Measurements from ENCODE around the gene AMZ2. TPM values are rescaled to one million over a fixed set of nuclear protein-coding genes. Genes with fewer than 3 reads are reported as not detected.
"Not testable (repeated sequence)": the region's sequence is repeated elsewhere in the genome, so short reads cannot be mapped to it uniquely, and the experiment has no call there.

AMZ2 gene, protein sequence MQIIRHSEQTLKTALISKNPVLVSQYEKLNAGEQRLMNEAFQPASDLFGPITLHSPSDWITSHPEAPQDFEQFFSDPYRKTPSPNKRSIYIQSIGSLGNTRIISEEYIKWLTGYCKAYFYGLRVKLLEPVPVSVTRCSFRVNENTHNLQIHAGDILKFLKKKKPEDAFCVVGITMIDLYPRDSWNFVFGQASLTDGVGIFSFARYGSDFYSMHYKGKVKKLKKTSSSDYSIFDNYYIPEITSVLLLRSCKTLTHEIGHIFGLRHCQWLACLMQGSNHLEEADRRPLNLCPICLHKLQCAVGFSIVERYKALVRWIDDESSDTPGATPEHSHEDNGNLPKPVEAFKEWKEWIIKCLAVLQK
- total RNA-seq: 58.3 and 61.4 TPM in 2 replicates
- long read RNA-seq, transcript AMZ2-202 (7 exons, 2,402 nt): minor isoform, 9 of 49 reads
- long read RNA-seq, transcript AMZ2-203 (8 exons, 1,378 nt): major isoform, 21 of 49 reads
- long read RNA-seq, partial matches to known transcripts: 2 of 49 reads
- long read RNA-seq, other reads (novel, unspliced or antisense): 14 of 49 reads

DNA sequence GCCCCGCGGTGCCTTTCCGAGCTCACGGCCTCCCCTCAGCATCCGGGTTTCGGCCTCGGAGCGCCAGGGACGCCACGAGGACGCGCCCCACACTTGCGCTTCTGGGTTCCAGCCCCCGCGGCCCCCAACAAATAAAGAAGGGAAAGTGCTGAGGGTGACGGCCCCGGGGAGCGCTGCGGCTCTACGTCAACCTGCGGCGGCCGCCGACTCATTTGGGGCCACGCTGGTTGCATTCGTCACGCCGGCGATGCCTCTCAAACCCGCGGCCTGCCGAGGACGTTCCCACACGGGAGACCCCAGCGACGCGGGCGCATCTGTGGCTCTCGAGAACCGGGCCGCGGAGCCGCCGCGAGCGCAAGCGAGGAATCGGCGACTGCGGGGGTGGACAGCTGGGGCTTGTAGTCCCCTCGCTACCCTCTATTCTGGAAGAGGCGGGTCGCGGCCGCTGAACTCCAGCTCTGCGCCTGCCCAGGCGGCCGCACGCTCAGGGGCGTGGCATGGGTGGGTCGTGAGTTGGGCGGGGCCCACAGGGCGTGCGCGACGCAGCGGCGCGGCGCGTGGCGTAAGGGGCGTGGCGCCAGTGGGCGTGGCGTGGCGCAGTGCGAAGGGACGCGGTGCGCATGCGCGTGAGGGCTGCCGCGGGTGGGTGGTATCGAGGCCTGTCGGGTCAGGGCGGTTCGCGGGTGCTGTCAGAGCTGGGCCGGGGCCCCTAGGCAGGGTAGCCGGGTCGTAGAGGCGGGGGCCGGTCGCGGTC lies at the start of gene AMZ2:
Gene AMZ2, plus strand, starts transcription at position 599 of the 754 bp plus-strand sequence. CDS start 2,145 bp downstream, outside the sequence.
- no peaks in the 10 kb centered on the region for H3K27me3 Mint-ChIP-seq
- DNase-seq (ENCODE audit: low spot score, unreplicated experiment): peak; percentile 95

DNA sequence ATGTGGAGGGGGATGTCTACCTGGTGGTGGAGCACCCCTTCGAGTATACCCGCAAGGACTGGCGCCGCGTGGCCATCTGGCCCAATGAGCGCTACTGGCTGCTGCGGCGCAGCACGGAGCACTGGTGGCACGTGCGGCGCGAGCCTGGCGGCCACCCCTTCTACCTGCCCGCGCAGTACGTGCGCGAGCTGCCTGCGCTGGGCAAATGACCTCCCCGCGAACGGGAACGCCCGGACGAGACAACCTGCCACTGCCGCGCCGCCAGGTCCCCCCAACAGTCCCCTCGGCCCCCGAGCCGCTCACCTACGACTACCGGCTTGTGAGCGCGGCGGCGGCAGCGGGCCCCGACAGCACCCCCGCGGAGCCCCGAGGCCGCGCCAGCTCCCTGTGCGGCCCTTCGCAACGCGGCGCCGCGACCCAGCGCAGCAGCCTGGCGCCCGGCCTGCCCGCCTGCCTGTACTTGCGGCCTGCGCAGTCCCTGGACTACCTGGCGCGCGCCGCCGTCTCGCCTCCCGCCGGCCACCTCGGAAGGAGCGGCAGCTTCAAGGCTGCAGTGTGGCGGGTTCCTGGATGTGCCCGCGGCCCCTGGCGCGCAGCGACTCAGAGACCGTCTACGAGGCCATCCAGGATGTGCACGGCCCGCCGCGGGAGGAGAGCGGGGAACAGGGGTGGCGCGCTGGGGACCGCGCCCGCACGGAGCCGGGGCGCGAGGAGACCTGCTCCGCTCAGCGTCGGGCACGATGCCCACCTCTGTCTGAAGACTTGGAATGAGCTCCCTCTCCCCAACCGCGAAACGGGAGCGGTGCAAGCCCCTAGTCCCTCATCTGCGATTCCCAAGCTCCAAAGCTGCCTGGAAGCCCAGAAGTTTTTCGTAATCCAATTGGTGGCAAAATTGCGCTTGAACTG lies 48.7 kb upstream of the AMZ2 start:
- DNase-seq (ENCODE audit: low spot score, unreplicated experiment): no peak
- peak overlapping the region; percentile 14 for H3K4me3 Mint-ChIP-seq (ENCODE audit: low read depth)
- H3K36me3 Mint-ChIP-seq (ENCODE audit: insufficient read depth): no peaks in the 10 kb centered on the region
- peaks cover 78% of the 10 kb centered on the region for H3K27me3 Mint-ChIP-seq
- no peaks in the 10 kb centered on the region for H3K9me3 Mint-ChIP-seq (ENCODE audit: low read depth)
- no peak overlapping the region for H3K27ac Mint-ChIP-seq
- no peak for TF ChIP-seq CTCF (IDR thresholded peaks at IDR 0.05; ENCODE audit: unreplicated experiment)
- H3K4me1 Mint-ChIP-seq (ENCODE audit: low read depth): peaks cover 12% of the 10 kb centered on the region

More for the DNA sequence above, at the start of gene AMZ2:
- Mint-ChIP-seq H3K4me3 (ENCODE audit: low read depth) (peak within 1 kb of the TSS; percentile 94), H3K27ac (peak within 1 kb of the TSS; percentile 96), H3K36me3 (ENCODE audit: insufficient read depth) (no peaks in the 10 kb centered on the region), H3K9me3 (ENCODE audit: low read depth) (no peaks in the 10 kb centered on the region), H3K4me1 (ENCODE audit: low read depth) (peaks cover 5% of the 10 kb centered on the region)
- peak; percentile 10 for TF ChIP-seq CTCF (IDR thresholded peaks at IDR 0.05; ENCODE audit: unreplicated experiment)

- DNase-seq (ENCODE audit: low spot score, unreplicated experiment): no peak
- H3K4me1 Mint-ChIP-seq (ENCODE audit: low read depth): peaks cover 12% of the 10 kb centered on the region
- H3K9me3 Mint-ChIP-seq (ENCODE audit: low read depth): no peaks in the 10 kb centered on the region
- H3K4me3 Mint-ChIP-seq (ENCODE audit: low read depth): peak overlapping the region; percentile 14
- no peaks in the 10 kb centered on the region for H3K36me3 Mint-ChIP-seq (ENCODE audit: insufficient read depth)
- H3K27me3 Mint-ChIP-seq: peaks cover 75% of the 10 kb centered on the region
- no peak for TF ChIP-seq CTCF (IDR thresholded peaks at IDR 0.05; ENCODE audit: unreplicated experiment)
- H3K27ac Mint-ChIP-seq: peak overlapping the region; percentile 33
These were observed 47.8 kb upstream of the AMZ2 start for GRCh38 chr17:68199837-68200688.

- H3K27ac Mint-ChIP-seq: peak overlapping the region; percentile 33
- no peaks in the 10 kb centered on the region for H3K9me3 Mint-ChIP-seq (ENCODE audit: low read depth)
- peak; percentile 82 for TF ChIP-seq CTCF (IDR thresholded peaks at IDR 0.05; ENCODE audit: unreplicated experiment)
- H3K36me3 Mint-ChIP-seq (ENCODE audit: insufficient read depth): no peaks in the 10 kb centered on the region
- peak; percentile 78 for DNase-seq (ENCODE audit: low spot score, unreplicated experiment)
- H3K4me3 Mint-ChIP-seq (ENCODE audit: low read depth): no peak overlapping the region
- H3K27me3 Mint-ChIP-seq: peaks cover 67% of the 10 kb centered on the region
- peaks cover 8% of the 10 kb centered on the region for H3K4me1 Mint-ChIP-seq (ENCODE audit: low read depth)
These were observed 47.0 kb upstream of the AMZ2 start for GRCh38 chr17:68200689-68201417.

- H3K4me1 Mint-ChIP-seq (ENCODE audit: low read depth); DNase-seq (ENCODE audit: low spot score, unreplicated experiment); H3K9me3 Mint-ChIP-seq (ENCODE audit: low read depth); H3K27ac Mint-ChIP-seq; H3K4me3 Mint-ChIP-seq (ENCODE audit: low read depth); H3K36me3 Mint-ChIP-seq (ENCODE audit: insufficient read depth): not testable (repeated sequence)
- H3K27me3 Mint-ChIP-seq: peaks cover 65% of the 10 kb centered on the region
These were observed 46.4 kb upstream of the AMZ2 start for GRCh38 chr17:68201418-68201771.

DNA sequence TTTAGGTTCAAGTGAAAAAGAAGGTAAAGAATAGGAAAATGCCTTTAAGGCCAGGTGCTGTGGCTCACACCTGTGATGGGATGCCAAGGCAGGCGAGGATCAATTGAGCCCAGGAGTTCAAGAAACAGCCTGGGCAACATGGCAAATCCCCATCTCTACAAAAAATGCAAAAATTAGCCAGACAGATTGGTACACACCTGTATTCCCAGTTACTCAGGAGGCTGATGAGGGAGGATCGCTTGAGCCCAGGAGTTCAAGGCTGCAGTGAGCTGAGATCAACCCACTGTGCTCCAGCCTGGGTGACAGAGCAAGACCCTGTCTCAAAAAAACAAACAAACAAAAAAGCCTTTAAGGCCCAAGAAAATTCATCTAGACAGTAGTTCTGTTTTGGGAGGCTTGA lies 45.5 kb upstream of the AMZ2 start:
- not testable (repeated sequence) for H3K4me3 Mint-ChIP-seq (ENCODE audit: low read depth); H3K27ac Mint-ChIP-seq; H3K36me3 Mint-ChIP-seq (ENCODE audit: insufficient read depth); DNase-seq (ENCODE audit: low spot score, unreplicated experiment); H3K9me3 Mint-ChIP-seq (ENCODE audit: low read depth)
- peaks cover 16% of the 10 kb centered on the region for H3K4me1 Mint-ChIP-seq (ENCODE audit: low read depth)
- H3K27me3 Mint-ChIP-seq: peaks cover 62% of the 10 kb centered on the region

Data from progenitor cell of endocrine pancreas (in vitro differentiated cells).